OCI-M1 (cell line): ENCODE data around the gene MRPS34.
"Not testable (repeated sequence)": the region's sequence is repeated elsewhere in the genome, so short reads cannot be mapped to it uniquely, and the experiment has no call there.

Experiments
- DNase-seq: peaks from one replicate; lab custom pipeline; 2025; lab: John Stamatoyannopoulos, UW

MRPS34 gene

DNA sequence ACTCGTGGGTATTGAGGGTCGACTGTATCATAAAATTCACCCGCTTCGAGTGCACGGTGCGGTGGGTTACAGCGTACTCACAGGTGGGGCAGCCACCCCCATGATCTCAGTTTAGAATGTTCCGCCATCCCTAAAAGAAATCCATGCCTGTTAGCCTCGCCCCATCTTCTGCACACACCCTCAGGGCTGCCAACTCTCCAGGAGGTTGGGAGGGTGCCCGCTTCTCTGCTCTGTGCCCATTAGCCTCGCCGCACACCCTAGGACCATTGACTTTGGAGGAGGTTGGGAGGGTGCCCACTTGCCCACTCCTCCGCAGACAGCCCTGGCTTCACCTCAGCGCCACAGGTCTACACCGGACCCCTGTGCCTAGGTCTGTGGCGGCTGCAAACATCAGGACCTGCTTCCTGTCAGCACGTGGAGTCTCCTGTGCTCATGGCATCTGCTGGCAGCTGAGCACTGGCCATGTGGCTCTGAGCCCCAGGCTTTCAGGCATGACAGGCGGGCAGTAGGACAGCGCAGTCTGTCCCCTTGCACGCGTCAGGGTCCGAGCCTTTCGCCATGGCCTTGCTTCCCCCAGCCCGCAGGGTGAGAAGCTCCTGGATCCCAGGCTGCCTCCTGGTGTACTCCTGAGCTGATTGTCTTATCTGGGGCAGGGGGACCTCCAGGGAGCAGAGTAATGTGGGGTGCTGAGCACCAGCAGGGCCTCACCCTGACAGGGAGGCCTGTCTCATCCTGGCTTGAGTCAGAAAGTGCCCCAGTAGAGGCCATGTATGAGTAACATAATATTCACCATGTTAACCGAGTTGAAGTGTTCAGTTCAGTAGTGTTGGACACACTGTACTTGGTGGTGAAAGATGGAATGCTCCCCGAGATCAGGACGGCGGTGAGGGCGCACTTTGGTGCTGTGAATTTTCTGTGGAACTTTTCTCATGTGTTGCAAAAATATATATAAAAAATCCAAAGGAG lies 23.5 kb downstream of the MRPS34 start:
- DNase-seq: no peak

DNA sequence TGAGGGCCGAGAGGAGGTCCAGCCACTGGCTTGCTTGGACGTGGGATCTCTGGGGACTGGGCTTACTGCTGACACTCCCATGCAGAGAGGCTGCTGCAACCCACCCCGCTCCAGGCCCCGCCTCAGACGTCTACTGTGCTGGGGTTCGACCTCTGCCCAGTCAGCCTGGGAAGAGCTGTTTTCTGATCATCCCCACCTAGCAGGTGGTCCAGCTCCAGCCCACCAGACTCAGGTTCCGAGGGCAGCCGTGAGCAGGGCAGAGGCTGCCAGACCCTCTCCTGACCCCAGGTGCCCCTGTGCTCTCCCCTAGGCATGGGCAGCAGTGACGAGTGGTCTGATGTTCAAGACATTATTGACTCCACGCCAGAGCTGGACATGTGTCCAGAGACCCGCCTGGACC lies 25.0 kb downstream of the MRPS34 start:
- DNase-seq: no peak

DNA sequence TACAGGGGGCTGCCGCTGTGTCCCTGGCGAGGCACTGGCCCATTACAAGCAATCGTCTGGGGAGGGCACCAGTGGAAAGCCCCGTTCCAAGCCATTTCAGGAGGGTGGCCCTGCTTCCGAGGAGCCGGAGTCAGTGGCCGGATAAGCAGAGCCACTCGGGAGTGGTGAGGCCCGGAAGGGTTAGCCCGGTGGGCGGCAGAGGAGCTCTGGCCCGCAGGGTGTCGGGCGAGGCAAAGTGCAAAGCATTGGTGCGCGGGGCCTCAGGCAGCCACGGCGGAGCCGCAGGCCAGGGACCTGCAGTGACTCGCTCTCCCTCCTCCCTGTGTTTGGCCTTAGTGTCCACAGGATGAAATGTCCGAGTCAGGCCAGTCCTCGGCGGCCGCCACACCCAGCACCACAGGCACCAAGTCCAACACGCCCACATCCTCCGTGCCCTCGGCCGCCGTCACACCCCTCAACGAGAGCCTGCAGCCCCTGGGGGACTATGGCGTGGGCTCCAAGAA lies 26.2 kb downstream of the MRPS34 start:
- no peak for DNase-seq

DNA sequence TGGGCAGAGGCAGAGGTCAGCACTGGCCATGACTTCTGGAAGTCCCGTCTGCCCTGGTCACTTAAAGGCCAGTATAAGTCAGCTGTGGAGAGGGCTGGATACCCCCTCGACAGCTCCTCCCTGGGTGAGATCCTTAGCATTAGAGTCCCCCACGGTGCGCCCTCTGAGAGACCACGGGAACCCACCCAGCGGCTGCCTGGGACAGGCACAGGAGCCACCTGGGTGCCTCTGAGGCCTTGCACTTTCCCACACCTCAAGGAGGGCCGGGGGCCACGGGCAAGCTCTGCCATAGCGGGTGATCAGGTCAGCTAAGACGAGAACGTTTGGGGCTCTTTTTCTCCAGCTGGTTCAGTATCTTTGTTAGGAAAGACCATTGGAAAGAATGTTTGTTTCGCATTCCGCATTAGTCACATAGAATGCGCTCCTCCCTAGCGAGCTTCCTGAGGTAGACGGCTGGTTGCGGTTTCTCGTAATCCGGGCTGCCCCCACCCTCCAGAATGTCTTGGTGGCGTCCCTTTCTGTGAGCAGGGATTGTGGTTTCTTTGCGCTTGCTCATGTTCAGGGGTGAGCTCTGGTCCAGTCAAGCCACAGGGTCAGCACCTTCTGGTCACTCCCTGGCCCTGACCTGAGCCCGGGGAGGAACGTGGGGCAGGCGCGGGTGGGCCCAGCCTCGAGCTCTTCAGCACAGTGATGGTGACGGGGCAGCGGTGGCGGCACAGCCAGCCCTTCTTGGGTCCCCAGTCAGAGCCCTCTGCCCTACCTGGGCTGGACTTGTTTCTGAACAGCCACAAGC lies 26.8 kb downstream of the MRPS34 start:
- no peak for DNase-seq

DNA sequence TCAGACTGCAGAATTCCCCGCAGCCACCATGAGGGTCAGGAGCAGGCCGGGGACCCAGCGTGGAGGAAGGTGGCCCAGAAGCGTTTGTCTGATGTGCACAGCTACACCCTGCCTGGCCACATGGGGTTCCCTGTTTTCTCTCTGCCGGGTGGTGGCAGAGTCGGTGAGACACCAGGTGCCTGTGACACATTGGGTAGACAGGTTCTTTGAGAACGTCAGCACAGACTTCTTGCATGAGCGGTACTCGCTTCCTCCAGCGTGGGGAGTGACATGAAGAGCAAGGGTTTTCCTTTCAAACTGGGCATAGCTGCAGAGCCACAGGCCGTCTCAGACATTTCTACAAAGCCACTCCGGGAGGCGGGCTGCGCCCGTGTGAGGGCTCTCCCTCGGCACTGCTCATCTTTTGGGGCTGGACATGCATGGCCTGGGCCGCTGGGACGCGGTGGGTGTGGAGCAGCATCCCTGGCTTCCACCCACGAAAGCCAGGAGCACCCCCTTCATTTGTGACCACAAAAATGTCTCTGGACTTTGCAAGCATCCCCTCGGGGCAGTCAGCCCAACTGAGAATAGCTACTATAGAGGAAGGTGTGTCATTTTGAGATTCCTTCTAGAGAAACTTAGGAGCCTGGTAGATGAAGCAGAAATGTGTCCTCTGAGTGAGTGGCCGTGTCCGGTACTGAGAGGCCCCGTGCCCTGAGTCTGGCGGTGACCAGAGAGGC lies 27.6 kb downstream of the MRPS34 start:
- DNase-seq: no peak

DNA sequence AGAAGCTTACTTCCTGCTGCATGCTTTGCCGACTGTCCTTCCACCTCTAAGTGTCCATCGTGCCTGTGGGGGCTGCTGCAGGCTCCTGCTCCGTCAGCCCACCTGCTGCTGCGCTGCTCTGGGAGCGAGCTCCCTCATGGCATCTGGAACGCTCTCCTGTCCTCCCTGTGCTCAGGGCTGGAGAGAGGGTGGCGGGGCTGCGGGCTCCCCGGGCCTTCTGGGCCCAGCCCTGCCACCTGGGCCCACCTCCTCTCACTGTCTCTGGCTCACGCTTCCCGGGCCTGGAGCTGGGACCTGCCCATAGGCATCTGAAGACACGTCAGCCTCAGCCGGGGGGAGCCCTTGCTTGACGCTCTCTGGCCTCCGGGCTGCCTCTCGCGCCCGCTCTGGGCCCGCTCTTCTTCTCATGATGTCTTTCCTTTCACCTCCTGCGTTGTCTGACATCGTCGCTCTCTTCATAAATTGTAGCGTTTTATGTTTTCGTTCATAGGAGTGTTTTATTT lies 28.5 kb downstream of the MRPS34 start:
- no peak for DNase-seq

DNA sequence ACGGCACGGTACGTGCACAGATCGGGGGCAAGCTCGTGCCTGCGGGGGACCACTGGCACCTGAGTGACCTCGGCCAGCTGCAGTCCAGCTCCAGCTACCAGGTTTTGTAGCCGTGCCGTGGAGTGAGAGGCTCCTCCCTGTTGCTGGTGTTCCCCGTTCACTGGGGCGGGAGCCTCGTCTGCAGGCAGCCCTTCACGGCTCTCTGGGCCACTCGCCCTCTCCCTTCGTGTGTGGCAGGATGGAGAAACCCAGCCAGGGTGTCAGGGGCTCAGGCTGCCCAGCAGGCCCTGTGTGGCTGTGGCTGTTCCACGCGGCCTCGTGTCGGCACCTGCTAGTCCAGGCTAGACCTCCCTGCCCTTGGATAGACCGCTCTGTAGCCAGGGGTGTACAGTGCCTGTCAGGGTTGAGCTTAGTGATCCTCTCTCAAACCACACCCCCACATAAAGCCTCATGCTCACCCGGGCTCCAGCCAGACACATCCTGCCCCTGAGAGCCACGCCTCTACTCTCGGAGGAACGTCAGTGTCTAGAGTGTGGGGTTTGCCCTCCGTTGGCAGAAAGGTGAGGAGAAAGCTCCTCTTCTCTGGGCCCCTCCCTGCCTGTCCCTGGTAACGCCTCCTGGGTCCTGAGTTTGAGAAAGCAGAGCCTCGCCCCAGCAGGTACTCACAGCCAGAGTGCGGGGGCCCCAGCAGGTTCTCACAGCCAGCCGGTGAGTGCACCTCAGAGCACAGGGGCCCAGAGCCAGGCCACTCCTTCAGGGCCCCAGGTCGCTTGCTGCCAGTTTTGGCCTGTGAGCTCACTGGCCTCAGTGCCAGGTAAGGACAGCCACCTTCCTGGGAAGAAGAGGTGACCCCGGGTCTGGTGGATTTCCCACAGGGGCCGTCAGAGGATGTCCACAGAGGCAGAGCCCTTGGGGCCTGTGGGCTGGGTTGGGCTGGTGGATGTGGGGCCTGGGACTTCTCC lies 29.3 kb downstream of the MRPS34 start:
- no peak for DNase-seq

DNA sequence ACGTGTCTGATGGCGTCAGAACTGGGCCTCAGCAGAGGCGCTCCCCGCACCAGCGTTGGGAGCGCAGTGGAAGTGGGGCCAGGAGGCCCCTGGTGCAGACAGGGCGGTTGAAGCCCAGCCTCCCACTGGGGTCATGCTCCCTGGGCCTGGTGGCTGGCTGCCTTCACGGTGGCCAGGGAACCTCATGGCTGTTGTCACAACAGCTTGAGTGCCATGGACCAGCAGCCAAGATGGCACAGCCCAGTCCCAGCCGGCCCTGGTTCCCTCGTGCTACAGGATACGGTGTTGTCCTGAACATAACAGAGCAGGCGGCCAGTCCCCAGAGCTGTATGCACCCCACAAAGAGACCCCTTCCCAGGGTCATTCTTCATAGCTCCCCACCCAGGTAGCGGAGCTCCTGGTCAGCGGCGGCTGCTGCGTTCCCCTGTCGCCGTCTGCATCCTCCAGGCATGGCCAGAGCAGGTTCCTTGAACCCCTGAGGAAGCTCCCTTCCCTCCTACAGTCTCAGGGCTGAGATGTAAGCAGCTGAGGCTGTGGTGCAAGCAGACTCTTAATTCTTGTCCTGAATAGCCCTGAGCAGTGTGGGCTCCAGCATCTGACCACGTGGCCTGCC lies 31.3 kb downstream of the MRPS34 start:
- DNase-seq: no peak

DNA sequence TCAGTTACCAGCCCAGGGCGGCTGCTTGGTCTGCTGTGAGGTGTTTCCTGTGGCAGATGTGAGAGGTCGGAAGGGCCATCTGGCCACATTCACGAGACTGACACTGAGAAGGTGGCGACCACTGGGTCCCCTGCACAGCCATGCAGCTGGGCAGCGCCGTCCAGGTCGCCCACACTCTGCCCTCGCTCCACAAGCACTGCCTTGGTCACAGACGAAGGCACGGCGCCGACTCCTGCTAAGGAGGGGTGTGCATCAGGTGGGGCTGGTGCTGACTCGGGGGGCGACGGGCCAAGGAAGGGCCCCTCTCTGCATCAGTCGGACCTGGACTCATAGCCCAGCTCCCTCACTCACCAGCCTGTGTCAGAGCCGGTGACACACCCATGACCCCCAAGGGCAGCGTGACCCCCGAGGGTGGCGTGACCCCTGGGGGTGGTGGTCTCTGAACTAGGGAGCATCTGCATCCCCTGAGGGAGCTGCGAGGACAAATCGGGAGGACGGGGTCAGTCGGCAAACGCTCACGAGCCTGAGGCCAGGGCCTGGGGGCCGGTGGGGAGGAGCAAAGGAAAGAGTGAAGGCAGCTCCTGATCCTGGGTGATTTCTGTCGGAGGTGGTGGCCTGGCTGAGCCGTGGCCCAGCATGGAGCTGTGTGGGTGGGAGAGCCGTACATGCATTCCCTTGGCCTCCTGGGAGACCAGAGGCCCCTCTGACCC lies 32.0 kb downstream of the MRPS34 start:
- DNase-seq: no peak

DNA sequence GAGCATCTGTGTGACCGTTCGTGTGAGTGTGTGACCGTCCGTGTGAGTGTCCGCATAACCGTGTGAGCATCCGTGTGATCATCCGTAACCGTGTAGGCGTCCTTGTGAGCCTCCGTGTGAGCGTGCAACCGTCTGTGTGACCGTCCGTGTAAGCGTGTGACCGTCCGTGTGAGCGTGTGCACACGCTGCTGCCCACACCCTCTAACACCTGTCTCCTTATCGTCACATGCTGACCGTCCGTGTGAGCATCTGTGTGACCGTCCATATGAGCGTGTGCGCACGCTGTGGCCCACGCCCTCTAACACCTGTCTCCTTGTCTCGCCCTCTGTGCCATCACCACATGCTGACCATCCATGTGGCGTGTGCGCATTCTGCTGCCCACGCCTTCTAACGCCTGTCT lies 32.7 kb downstream of the MRPS34 start:
- no peak for DNase-seq

DNA sequence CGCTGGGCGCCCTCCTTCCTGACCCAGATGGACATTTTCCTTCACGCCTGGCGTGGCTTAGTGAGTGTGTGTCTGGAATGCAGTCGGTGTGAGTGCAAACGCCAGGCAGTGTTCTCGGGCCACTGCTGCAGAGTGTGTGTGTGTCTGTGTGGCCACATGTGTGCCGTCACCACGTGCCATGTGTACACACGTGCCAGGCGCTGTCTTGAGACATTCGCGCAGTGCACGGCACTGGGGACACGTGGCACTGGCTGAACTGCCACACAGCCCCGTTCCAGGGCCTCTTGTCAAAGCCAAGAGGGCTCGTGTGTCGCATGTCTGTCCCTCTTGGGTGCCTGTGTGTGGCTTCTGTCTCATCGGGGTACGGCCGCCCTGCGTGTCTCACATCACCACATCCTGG lies 38.1 kb downstream of the MRPS34 start:
- DNase-seq: no peak

DNA sequence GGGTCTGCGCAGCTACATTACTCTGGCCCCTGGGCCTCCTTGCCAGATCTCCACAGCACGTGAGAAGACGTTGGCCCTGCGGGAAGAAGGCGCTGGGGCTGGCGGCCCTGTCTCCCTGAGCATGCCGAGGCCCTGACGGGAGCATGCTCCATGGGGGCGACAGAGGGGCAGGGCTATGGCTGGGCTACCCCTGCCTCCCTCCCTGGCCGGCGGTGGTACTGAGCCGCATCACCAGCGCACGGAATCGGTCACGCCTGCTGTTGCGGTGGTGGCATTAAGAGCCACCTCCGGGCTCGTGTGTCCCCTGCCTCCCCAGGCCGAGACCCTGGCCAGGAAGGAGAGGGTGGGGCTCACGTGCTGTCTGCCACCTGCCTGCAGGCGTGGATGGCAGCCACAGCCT lies 38.8 kb downstream of the MRPS34 start:
- DNase-seq: no peak

DNA sequence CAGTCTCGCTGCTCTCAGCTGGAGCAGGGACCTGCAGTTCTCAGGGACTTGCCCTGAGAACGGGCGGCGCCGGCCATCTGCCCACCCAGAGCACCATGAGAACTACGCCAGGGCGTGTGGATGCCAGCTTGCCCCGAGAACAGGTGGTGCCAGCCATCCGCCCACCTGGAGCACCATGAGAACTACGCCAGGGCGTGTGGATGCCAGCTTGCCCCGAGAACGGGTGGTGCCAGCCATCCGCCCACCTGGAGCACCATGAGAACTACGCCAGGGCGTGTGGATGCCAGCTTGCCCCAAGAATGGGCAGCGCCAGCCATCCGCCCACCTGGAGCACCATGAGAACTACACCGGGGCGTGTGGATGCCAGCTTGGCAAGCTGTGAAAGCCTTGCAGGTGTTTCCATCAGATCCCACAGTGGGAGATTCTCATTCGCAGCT lies 40.4 kb downstream of the MRPS34 start:
- not testable (repeated sequence) for DNase-seq

DNA sequence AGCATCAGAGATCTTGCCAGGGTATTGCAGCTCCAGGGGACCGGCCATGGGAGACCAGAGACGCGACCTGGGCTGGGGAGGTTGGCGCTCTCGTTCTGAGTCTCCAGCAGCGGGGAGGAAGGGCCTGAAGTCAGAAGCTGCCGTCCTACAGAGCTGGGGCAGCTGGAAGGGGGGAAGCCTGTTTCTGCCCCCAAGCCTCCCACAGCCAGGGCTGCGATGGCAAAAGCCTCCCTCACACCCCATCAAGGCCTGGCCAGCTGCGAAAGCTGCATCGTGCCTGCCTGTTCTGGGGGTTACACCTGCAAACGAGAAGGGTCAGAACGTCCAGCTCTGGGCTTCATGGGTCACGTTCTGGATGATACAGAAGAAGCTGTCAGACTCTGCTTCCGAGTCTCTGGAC lies 40.9 kb downstream of the MRPS34 start:
- DNase-seq: no peak

DNA sequence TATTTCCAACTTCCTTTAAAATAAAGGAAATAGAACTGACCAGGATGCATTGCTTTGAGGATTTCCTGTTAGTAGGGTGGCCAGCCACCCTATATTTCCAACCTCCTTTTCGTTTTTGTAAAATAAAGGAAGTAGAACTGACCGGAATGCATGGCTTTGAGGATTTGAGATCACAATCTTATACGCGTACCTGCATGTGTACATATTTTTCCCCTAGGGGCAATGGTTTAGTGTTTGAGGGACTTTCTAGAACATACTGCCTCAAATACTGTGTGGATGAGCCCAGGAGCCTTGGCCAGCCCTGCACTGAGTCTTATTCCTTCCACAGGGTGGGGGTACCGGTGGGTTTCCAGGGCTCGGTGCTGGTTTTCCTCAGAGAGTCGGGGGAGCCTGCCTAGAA lies 41.3 kb downstream of the MRPS34 start:
- DNase-seq: no peak

DNA sequence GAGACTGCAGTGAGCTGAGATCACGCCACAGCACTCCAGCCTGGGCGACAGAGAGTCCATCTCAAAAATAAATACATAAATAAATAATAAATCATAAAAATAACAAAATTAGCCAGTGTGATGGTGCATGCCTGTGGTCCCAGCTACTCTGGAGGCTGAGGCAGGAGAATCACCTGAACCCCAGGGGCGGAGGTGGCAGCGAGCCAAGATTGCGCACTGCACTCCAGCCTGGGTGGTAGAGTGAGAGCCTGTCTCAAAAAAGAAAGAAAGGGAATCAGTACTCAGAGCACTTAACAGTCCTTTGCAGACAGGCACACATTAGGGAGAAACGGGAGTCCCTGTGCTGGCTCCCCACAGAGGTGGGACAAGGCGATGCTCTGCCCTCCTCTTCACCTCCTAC lies 41.9 kb downstream of the MRPS34 start:
- no peak for DNase-seq

DNA sequence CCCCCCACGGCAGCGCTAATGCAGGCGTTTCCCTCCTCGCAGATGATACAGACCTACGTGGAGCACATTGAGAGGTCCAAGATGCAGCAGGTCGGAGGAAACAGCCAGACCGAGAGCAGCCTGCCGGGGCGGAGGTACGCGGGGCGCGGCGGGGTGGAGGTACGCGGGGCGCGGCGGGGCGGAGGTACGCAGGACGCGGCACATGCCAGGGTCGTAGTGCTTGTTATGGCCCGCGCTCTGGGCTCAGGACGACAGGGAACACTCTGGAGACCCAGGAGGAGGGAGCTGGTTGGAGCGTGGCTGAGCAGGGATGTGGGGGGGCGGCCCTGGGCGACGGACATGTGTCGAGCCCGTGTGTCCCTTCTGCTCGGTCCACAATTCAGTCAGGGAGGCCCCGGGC lies 43.5 kb downstream of the MRPS34 start:
- DNase-seq: no peak

DNA sequence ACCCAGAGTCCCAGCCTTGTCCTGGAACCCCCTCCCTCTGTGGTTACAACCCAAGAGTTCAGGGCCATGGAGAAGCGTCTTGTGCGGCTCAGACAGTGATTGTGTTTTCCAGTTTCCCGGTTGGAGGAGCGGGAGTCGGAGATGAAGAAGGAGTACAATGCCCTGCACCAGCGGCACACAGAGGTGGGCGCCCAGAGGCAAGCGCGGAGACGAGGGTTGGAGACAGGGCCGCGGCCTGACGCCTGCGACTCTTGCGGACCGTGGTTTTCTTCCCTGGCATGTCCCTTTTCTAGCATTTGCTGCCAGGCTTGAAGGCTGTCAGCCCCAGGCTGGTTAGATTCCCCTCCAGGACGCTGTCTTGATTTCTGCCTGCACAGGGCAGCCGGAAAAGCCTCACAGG lies 43.9 kb downstream of the MRPS34 start:
- no peak for DNase-seq
